Thyroid gland (tissue), 4 donors: ENCODE data around the gene RNPEPL1.

ENCODE experiments used
- CTCF ChIP-seq, 6 experiments: fragments of 200-600 bp in 3 of 6; fragments of 450-650 bp in 3 of 6; sonication (generic) in 3 of 6; IDR thresholded peaks; one replicate each; pipeline ENCODE4 v1.5.1; 2016 to 2019; ENCODE audit warnings: antibody characterized with exemption in 6 of 6, mild to moderate bottlenecking in 2 of 6, inconsistent platforms in 1 of 6, moderate library complexity in 1 of 6
- POLR2A ChIP-seq, 2 donors: fragments of 450-650 bp; IDR thresholded peaks; one replicate each; pipeline ENCODE4 v1.6.1; 2017; ENCODE audit warnings: antibody characterized with exemption in 2 of 2, mild to moderate bottlenecking in 2 of 2, moderate library complexity in 1 of 2

- TF ChIP-seq CTCF (IDR thresholded peaks at IDR 0.05) = no peak
- TF ChIP-seq POLR2A (IDR thresholded peaks at IDR 0.05) = no peak
Measured at GRCh38 chr2:240526521-240526920, 41.8 kb upstream of the RNPEPL1 start.
